Activated naive CD8-positive, alpha-beta T cell treated with anti-CD3 and anti-CD28 coated beads for 36 hours (primary cell): Measurements from ENCODE around the gene CEP112. TPM values are rescaled to one million over a fixed set of nuclear protein-coding genes. Genes with fewer than 3 reads are reported as not detected.

Source experiments
- DNase-seq: peaks from one replicate; pipeline ENCODE4 v3.0.0; 2021
- H3K27ac Mint-ChIP-seq: one replicate; pipeline ENCODE4 v1.8.0; 2022; ENCODE audit warnings: mild to moderate bottlenecking, moderate library complexity, mixed read lengths
- H3K27me3 Mint-ChIP-seq: one replicate; pipeline ENCODE4 v1.8.0; 2022; ENCODE audit warnings: mild to moderate bottlenecking, mixed read lengths
- H3K36me3 Mint-ChIP-seq: one replicate; pipeline ENCODE4 v1.8.0; 2021; ENCODE audit warnings: mild to moderate bottlenecking, mixed read lengths
- H3K4me1 Mint-ChIP-seq: one replicate; pipeline ENCODE4 v1.8.0; 2021; ENCODE audit warnings: mixed read lengths
- H3K4me3 Mint-ChIP-seq: one replicate; pipeline ENCODE4 v1.8.0; 2022; ENCODE audit warnings: mild to moderate bottlenecking, moderate library complexity, mixed read lengths
- H3K9me3 Mint-ChIP-seq: one replicate; pipeline ENCODE4 v1.8.0; 2022; ENCODE audit warnings: mixed read lengths
- total RNA-seq, 2 experiments: library from RNA; stranded (reverse); gene quantifications; one replicate each; pipeline ENCODE4 v1.2.3, GENCODE V29; 2021

CEP112 gene
- total RNA-seq, 2 experiments from 2014 or later, result 0.54 to 1.3 TPM

GRCh38 chr17:66146394-66146793 lies 45.5 kb downstream of the CEP112 start:
- Mint-ChIP-seq H3K36me3 (no peaks in the 10 kb centered on the region), H3K27me3 (no peaks in the 10 kb centered on the region), H3K9me3 (no peaks in the 10 kb centered on the region), H3K27ac (no peak overlapping the region), H3K4me3 (no peak overlapping the region), H3K4me1 (peaks cover 8% of the 10 kb centered on the region)
- no peak for DNase-seq

DNA sequence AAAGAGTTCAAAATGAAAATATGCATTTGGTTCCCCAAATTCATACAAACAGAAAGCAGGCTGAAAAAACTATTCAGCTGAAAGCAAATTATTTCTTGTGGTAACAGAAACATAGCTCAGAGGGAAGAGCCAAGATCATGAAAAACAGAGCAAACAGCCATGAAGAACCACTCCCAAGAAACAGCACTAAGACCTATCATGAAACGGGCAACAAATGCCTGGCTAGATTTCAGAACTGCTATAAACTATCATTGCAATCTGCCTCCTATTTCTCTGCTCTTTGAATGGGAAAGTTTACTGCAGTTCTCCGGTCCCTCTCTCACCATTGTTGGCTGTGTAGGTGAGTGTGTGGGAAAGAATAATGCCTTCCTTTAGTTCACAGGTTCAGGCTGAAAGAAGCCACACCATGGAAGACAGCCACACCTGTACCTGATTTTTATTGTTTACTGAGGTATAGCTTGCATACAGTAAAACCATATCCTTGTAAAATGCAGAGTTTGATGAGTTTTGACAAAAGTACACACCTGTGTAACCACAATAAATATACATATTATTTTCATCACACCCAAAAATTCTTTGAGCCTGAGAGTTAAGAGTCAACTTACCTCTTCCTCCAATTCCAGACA lies 48.2 kb downstream of the CEP112 start:
- Mint-ChIP-seq H3K27me3 (no peaks in the 10 kb centered on the region), H3K9me3 (no peaks in the 10 kb centered on the region), H3K27ac (no peak overlapping the region), H3K36me3 (no peaks in the 10 kb centered on the region), H3K4me1 (peaks cover 2% of the 10 kb centered on the region), H3K4me3 (no peak overlapping the region)
- no peak for DNase-seq

DNA sequence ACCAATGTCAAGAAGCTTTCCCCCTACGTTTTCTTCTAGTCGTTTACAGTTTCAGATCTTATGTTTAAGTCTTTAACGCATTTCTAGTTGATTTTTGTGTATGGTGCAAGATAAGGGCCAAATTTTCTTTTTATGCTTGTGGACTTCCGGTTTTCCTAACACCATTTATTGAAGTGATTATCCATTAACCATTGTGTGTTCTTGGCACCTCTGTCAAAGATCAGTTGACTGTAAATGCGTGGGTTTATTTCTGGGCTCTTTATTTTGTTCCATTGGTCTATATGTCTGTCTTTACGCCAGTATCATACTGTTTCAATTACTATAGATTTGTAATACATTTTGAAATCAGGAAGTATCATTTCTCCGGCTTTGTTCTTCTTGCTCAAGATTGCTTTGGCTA lies 49.5 kb downstream of the CEP112 start:
- Mint-ChIP-seq H3K4me3 (no peak overlapping the region), H3K36me3 (peaks cover under 1% of the 10 kb centered on the region), H3K9me3 (peaks cover 4% of the 10 kb centered on the region), H3K27me3 (no peaks in the 10 kb centered on the region), H3K27ac (no peak overlapping the region), H3K4me1 (peaks cover 2% of the 10 kb centered on the region)
- no peak for DNase-seq

- H3K4me1 Mint-ChIP-seq, result peaks cover 3% of the 10 kb centered on the region
- no peak overlapping the region for H3K4me3 Mint-ChIP-seq
- H3K9me3 Mint-ChIP-seq, result peaks cover 12% of the 10 kb centered on the region
- H3K36me3 Mint-ChIP-seq, result peaks cover 7% of the 10 kb centered on the region
- no peak for DNase-seq
- no peak overlapping the region for H3K27ac Mint-ChIP-seq
- H3K27me3 Mint-ChIP-seq, result no peaks in the 10 kb centered on the region
Measured at GRCh38 chr17:66138120-66138519, 53.8 kb downstream of the CEP112 start.

DNA sequence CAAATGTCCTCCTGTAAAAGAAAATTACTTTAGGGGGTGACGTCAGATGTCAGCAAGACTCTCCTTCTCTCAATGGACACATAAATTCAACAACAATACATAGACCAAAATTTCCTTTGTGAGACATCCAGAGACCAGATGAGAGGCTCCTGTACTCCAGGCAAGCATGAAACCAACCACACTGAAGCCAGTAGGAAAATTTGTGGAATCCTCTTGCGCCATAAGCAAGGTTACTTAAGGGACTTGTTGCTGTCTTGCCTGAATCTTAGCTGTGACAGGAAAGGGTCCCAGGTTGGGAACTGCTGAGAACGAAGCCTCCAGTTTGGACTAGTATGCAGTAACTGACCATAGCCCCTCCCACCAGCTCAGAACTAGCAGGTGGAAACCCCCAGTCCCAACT lies 56.0 kb downstream of the CEP112 start:
- no peaks in the 10 kb centered on the region for H3K27me3 Mint-ChIP-seq
- no peak for DNase-seq
- no peak overlapping the region for H3K27ac Mint-ChIP-seq
- no peak overlapping the region for H3K4me3 Mint-ChIP-seq
- H3K4me1 Mint-ChIP-seq, result peaks cover 3% of the 10 kb centered on the region
- peaks cover 7% of the 10 kb centered on the region for H3K36me3 Mint-ChIP-seq
- H3K9me3 Mint-ChIP-seq, result peaks cover 12% of the 10 kb centered on the region

- peaks cover 7% of the 10 kb centered on the region for H3K36me3 Mint-ChIP-seq
- no peak for DNase-seq
- H3K4me3 Mint-ChIP-seq, result no peak overlapping the region
- H3K4me1 Mint-ChIP-seq, result peaks cover 3% of the 10 kb centered on the region
- no peak overlapping the region for H3K27ac Mint-ChIP-seq
- H3K27me3 Mint-ChIP-seq, result peaks cover 3% of the 10 kb centered on the region
- H3K9me3 Mint-ChIP-seq, result peaks cover 12% of the 10 kb centered on the region
Measured at GRCh38 chr17:66135219-66135618, 56.7 kb downstream of the CEP112 start.

GRCh38 chr17:66129759-66130158 lies 62.2 kb downstream of the CEP112 start:
- no peaks in the 10 kb centered on the region for H3K4me1 Mint-ChIP-seq
- no peaks in the 10 kb centered on the region for H3K36me3 Mint-ChIP-seq
- H3K4me3 Mint-ChIP-seq, result no peak overlapping the region
- no peaks in the 10 kb centered on the region for H3K9me3 Mint-ChIP-seq
- peaks cover 3% of the 10 kb centered on the region for H3K27me3 Mint-ChIP-seq
- no peak overlapping the region for H3K27ac Mint-ChIP-seq
- DNase-seq, result no peak

GRCh38 chr17:66126231-66126630 lies 65.7 kb downstream of the CEP112 start:
- H3K4me3 Mint-ChIP-seq, result no peak overlapping the region
- H3K9me3 Mint-ChIP-seq, result peaks cover 4% of the 10 kb centered on the region
- H3K36me3 Mint-ChIP-seq, result no peaks in the 10 kb centered on the region
- no peak for DNase-seq
- H3K27ac Mint-ChIP-seq, result no peak overlapping the region
- H3K27me3 Mint-ChIP-seq, result peaks cover 3% of the 10 kb centered on the region
- H3K4me1 Mint-ChIP-seq, result no peaks in the 10 kb centered on the region

DNA sequence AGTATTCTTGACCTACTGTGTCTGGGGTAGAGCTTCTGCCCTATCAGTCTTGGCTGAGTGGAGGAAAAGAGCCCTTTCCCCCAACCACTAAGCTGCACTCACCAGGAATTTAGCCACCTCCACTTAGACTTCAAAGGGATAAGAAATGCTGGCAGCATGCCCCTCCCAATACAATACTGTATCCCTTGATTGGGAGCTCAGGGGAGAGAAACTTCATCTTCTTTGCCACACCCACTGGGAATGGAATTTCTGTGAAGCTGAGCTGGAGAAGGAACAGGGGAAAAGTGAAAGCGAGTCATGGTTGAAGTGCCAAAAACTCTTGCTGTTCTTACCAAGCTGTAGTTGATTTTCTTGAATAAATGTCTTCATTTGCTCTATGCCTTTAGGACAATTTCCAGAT lies 68.8 kb downstream of the CEP112 start:
- Mint-ChIP-seq H3K36me3 (no peaks in the 10 kb centered on the region), H3K27me3 (no peaks in the 10 kb centered on the region), H3K9me3 (peaks cover 7% of the 10 kb centered on the region), H3K27ac (no peak overlapping the region), H3K4me1 (no peaks in the 10 kb centered on the region), H3K4me3 (no peak overlapping the region)
- DNase-seq, result no peak

- Mint-ChIP-seq H3K36me3 (no peaks in the 10 kb centered on the region), H3K4me3 (no peak overlapping the region), H3K9me3 (peaks cover 4% of the 10 kb centered on the region), H3K27me3 (no peaks in the 10 kb centered on the region), H3K4me1 (no peaks in the 10 kb centered on the region), H3K27ac (no peak overlapping the region)
- DNase-seq, result no peak
Measured at GRCh38 chr17:66115246-66115645, 76.7 kb downstream of the CEP112 start.

- H3K36me3 Mint-ChIP-seq, result no peaks in the 10 kb centered on the region
- H3K4me3 Mint-ChIP-seq, result no peak overlapping the region
- DNase-seq, result no peak
- H3K9me3 Mint-ChIP-seq, result peaks cover 2% of the 10 kb centered on the region
- H3K27ac Mint-ChIP-seq, result no peak overlapping the region
- H3K4me1 Mint-ChIP-seq, result no peaks in the 10 kb centered on the region
- H3K27me3 Mint-ChIP-seq, result no peaks in the 10 kb centered on the region
Measured at GRCh38 chr17:66114609-66115008, 77.3 kb downstream of the CEP112 start.

DNA sequence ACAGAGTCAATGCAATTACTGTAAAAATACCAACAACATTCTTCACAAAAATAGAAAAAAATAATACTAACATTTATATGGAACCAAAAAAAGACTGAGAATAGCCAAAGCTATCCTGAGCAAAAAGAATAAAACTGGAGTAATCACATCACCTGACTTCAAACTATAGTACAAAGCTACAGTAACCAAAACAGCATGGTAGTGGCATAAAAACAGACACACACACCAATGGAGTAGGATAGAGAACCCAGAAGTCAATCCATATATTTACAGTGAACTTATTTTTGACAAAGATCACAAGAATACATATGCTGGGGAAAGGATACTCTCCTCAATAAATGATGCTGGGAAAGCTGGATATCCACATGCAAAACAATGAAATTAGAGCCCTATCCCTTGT lies 84.2 kb downstream of the CEP112 start:
- Mint-ChIP-seq H3K36me3 (peaks cover 5% of the 10 kb centered on the region), H3K4me1 (no peaks in the 10 kb centered on the region), H3K27ac (no peak overlapping the region), H3K4me3 (no peak overlapping the region), H3K9me3 (peaks cover 4% of the 10 kb centered on the region), H3K27me3 (no peaks in the 10 kb centered on the region)
- no peak for DNase-seq

DNA sequence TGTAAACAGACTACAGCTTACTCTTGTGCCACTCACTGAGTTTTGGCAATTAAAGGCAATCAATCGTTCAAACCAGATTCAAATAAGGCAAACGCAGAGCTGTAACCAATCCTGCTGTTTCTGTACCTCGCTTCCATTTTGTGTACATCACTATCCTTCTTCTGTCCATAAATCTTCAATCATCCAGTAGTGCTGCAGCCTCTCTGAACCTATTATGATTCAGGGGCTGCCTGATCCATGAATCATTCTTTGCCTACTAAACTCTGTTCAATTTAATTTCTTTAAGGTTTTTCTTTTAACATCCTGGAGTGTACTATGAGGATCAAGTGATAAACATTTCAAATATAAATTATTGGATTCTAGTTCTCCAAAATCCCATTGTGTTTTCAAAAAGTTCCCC lies 93.9 kb downstream of the CEP112 start:
- H3K4me1 Mint-ChIP-seq, result no peaks in the 10 kb centered on the region
- no peaks in the 10 kb centered on the region for H3K36me3 Mint-ChIP-seq
- no peak for DNase-seq
- no peak overlapping the region for H3K27ac Mint-ChIP-seq
- no peaks in the 10 kb centered on the region for H3K27me3 Mint-ChIP-seq
- H3K9me3 Mint-ChIP-seq, result peaks cover 4% of the 10 kb centered on the region
- H3K4me3 Mint-ChIP-seq, result no peak overlapping the region

DNA sequence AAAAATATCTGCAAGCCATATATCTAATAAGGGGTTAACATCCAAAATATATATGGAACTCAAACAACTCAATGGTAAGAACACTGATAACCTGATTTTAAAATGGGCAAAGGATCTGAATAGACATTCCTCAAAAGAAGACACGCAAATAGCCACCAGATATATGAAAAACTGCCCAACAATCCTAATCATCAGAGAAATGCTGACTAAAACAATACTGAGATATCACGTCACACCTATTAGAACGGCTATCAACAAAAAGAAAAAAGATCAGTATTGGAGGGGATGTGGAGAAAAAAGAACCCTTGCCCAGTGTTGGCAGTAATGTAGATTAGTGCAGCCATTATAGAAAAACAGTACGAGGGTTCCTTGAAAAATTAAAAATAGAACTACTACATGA lies 97.2 kb downstream of the CEP112 start:
- Mint-ChIP-seq H3K9me3 (peaks cover 8% of the 10 kb centered on the region), H3K27ac (no peak overlapping the region), H3K4me1 (no peaks in the 10 kb centered on the region), H3K4me3 (no peak overlapping the region), H3K36me3 (peaks cover 2% of the 10 kb centered on the region), H3K27me3 (no peaks in the 10 kb centered on the region)
- DNase-seq, result no peak

DNA sequence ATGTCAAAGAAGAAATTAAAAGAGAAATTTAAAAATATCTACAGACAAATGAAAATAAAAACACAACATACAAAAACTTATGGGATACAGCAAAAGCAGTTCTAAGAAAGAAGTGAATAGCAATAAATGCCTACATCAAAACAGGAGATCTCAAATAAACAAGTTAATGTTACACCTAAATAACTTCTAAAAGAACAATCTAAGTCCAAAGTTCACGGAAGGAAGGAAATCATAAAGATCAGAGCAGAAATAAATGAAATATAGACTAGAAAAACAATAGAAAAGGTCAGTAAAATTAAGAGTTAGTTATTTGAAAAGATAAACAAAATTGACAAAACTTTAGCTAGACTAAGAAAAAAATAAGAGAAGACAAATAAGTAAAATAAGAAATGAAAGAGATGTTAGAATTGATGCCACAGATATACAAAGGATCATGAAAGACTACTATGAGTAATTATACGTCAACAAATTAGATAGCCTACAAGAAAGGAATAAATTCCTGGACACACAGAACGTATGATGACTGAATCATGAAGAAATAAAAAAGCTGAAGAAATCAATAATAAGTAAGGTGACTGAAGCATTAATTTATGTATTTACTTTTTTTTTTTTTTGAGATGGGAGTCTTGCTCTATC lies 100.4 kb downstream of the CEP112 start:
- H3K9me3 Mint-ChIP-seq, result peaks cover 9% of the 10 kb centered on the region
- H3K27ac Mint-ChIP-seq, result no peak overlapping the region
- no peak overlapping the region for H3K4me3 Mint-ChIP-seq
- H3K27me3 Mint-ChIP-seq, result no peaks in the 10 kb centered on the region
- H3K4me1 Mint-ChIP-seq, result no peaks in the 10 kb centered on the region
- no peak for DNase-seq
- H3K36me3 Mint-ChIP-seq, result peaks cover 4% of the 10 kb centered on the region

DNA sequence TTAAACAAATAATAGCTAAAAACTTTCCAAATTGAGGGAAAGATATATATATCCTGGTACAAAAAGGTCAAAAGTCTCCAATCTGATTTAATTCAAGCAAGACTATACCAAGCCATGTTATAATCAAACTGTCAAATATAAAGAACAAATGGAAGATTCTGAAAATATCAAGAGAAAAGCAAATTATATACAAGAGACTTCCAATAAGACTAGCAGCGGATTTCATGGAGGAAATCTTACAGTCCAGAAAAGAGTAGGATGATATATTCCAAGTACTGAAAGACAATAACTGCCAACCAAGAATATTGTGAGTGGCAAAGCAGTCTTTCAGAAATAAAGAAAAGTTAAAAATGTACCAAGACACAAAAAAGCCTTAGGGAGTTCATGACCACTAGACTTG lies 102.2 kb downstream of the CEP112 start:
- Mint-ChIP-seq H3K27me3 (no peaks in the 10 kb centered on the region), H3K9me3 (peaks cover 9% of the 10 kb centered on the region), H3K36me3 (peaks cover 4% of the 10 kb centered on the region), H3K4me1 (no peaks in the 10 kb centered on the region), H3K4me3 (no peak overlapping the region), H3K27ac (no peak overlapping the region)
- DNase-seq, result no peak
